ENCODE data around the gene GBP5.
"Not testable (repeated sequence)": the region's sequence is repeated elsewhere in the genome, so short reads cannot be mapped to it uniquely, and the experiment has no call there.

DNA sequence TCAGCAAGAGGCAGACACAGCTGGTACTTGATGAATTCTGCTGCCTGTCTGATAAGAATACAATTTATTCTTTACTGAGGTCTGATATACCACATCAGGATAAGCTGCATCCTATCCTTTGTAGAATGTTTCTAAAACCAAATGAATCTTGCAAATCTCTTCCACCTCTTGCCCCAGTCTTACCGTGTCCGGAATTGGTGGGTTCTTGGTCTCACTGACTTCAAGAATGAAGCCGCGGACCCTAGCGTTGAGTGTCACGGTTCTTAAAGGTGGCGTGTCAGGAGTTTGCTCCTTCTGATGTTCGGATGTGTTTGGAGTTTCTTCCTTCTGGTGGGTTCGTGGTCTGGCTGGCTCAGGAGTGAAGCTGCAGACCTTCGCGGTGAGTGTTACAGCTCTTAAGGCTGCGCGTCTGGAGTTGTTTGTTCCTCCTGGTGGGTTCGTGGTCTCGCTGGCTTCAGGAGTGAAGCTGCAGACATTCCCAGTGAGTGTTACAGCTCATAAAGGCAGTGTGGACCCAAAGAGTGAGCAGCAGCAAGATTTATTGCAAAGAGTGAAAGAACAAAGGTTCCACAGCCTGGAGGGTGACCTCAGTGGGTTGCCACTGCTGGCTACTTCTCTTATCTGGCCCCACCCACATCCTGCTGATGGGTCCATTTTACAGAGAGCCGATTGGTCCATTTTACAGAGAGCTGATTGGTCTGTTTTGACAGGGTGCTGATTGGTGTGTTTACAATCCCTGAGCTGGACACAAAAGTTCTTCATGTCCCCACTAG lies at the start of gene GBP5:
- TF ChIP-seq, protein P1, sequence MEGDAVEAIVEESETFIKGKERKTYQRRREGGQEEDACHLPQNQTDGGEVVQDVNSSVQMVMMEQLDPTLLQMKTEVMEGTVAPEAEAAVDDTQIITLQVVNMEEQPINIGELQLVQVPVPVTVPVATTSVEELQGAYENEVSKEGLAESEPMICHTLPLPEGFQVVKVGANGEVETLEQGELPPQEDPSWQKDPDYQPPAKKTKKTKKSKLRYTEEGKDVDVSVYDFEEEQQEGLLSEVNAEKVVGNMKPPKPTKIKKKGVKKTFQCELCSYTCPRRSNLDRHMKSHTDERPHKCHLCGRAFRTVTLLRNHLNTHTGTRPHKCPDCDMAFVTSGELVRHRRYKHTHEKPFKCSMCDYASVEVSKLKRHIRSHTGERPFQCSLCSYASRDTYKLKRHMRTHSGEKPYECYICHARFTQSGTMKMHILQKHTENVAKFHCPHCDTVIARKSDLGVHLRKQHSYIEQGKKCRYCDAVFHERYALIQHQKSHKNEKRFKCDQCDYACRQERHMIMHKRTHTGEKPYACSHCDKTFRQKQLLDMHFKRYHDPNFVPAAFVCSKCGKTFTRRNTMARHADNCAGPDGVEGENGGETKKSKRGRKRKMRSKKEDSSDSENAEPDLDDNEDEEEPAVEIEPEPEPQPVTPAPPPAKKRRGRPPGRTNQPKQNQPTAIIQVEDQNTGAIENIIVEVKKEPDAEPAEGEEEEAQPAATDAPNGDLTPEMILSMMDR (conservative IDR thresholded peaks at IDR 0.05; ENCODE audit: low read length), result not testable (repeated sequence)
- not testable (repeated sequence) for TF ChIP-seq EZH2phosphoT487 (IDR thresholded peaks at IDR 0.05; ENCODE audit: borderline replicate concordance)

Measured in Loucy (cell line).